Measurements from ENCODE around the gene JCAD. TPM values are rescaled to one million over a fixed set of nuclear protein-coding genes. Genes with fewer than 3 reads are reported as not detected.

Gene JCAD
- total RNA-seq, 1 experiment from 2014 or later, result 40.7 TPM

GRCh38 chr10:30028738-30029030, 30.7 kb downstream of the JCAD start:
- no peaks in the 10 kb centered on the region for H3K4me1 ChIP-seq (ENCODE audit: control insufficient read depth, insufficient read depth, low read length)
- ChIA-PET CTCF (no interaction called here), POLR2A (interaction anchor here (1.0 kb wide), 1 partner anchor 14 kb away, joined by 3 read pairs; no protein-coding TSS in a partner anchor)
- TF ChIP-seq CTCF (IDR thresholded peaks at IDR 0.05), result no peak
- TF ChIP-seq TCF7L2 (IDR thresholded peaks at IDR 0.05; ENCODE audit: low read depth, low read length), result no peak
- no peak for TF ChIP-seq POLR2AphosphoS5 (IDR thresholded peaks at IDR 0.05; ENCODE audit: low read depth, low read length)
- no peak for TF ChIP-seq SIN3A (IDR thresholded peaks at IDR 0.05; ENCODE audit: borderline replicate concordance, insufficient read depth, low read depth, low read length)
- TF ChIP-seq REST (IDR thresholded peaks at IDR 0.05; ENCODE audit: insufficient read depth in 1 of 2, low read depth in 2 of 2, low read length in 1 of 2), result no peak
- H3K9me3 ChIP-seq (ENCODE audit: control insufficient read depth, insufficient read depth, low read depth, low read length), result no peaks in the 10 kb centered on the region
- no peaks in the 10 kb centered on the region for H3K27me3 ChIP-seq (ENCODE audit: control insufficient read depth, insufficient read depth, low read length)
- H3K27ac ChIP-seq (ENCODE audit: low read length), result no peak overlapping the region
- BruUV-seq (replicated peaks), result no TSS peak
- intact Hi-C loops (cut with micrococcal nuclease; ENCODE audit: unreplicated experiment), result no loop called here
- ATAC-seq, result no peak
- in situ Hi-C loops (cut with HindIII; ENCODE audit: low pct_unique_long_range_greater_than_20kb, low sequenced_read_pairs), result no loop called here
- H3K36me3 ChIP-seq (ENCODE audit: control insufficient read depth, insufficient read depth, low read length), result no peaks in the 10 kb centered on the region
- DNase-seq (ENCODE audit: low read depth, low spot score), result no peak
- no peak overlapping the region for H3K4me3 ChIP-seq (ENCODE audit: low read depth in 2 of 2, low read length in 2 of 2)

- DNase-seq (ENCODE audit: low read depth, low spot score) (no peak), ATAC-seq (no peak)
- Histone ChIP-seq H3K27ac (ENCODE audit: low read length) (no peak overlapping the region), H3K4me1 (ENCODE audit: control insufficient read depth, insufficient read depth, low read length) (no peaks in the 10 kb centered on the region), H3K4me3 (ENCODE audit: low read depth in 2 of 2, low read length in 2 of 2) (no peak overlapping the region), H3K27me3 (ENCODE audit: control insufficient read depth, insufficient read depth, low read length) (no peaks in the 10 kb centered on the region), H3K9me3 (ENCODE audit: control insufficient read depth, insufficient read depth, low read depth, low read length) (no peaks in the 10 kb centered on the region), H3K36me3 (ENCODE audit: control insufficient read depth, insufficient read depth, low read length) (no peaks in the 10 kb centered on the region)
- CTCF ChIA-PET, result no interaction called here
- BruUV-seq (replicated peaks), result TSS peak; percentile 64
- POLR2A ChIA-PET, result interaction anchor here (1.0 kb wide), 1 partner anchor 15 kb away, joined by 3 read pairs; no protein-coding TSS in a partner anchor
- in situ Hi-C loops (cut with HindIII; ENCODE audit: low pct_unique_long_range_greater_than_20kb, low sequenced_read_pairs) (no loop called here), intact Hi-C loops (cut with micrococcal nuclease; ENCODE audit: unreplicated experiment) (no loop called here)
- TF ChIP-seq TCF7L2 (IDR thresholded peaks at IDR 0.05; ENCODE audit: low read depth, low read length), result no peak
- TF ChIP-seq CTCF (IDR thresholded peaks at IDR 0.05), result no peak
- no peak for TF ChIP-seq POLR2AphosphoS5 (IDR thresholded peaks at IDR 0.05; ENCODE audit: low read depth, low read length)
- no peak for TF ChIP-seq REST (IDR thresholded peaks at IDR 0.05; ENCODE audit: insufficient read depth in 1 of 2, low read depth in 2 of 2, low read length in 1 of 2)
- TF ChIP-seq SIN3A (IDR thresholded peaks at IDR 0.05; ENCODE audit: borderline replicate concordance, insufficient read depth, low read depth, low read length), result no peak
Measured at GRCh38 chr10:30028006-30028737, 31.2 kb downstream of the JCAD start.

Data from Panc1 (cell line).